ENCODE data around the gene HLA-DRB1.
"Not testable (repeated sequence)": the region's sequence is repeated elsewhere in the genome, so short reads cannot be mapped to it uniquely, and the experiment has no call there.

Gene HLA-DRB1

DNA sequence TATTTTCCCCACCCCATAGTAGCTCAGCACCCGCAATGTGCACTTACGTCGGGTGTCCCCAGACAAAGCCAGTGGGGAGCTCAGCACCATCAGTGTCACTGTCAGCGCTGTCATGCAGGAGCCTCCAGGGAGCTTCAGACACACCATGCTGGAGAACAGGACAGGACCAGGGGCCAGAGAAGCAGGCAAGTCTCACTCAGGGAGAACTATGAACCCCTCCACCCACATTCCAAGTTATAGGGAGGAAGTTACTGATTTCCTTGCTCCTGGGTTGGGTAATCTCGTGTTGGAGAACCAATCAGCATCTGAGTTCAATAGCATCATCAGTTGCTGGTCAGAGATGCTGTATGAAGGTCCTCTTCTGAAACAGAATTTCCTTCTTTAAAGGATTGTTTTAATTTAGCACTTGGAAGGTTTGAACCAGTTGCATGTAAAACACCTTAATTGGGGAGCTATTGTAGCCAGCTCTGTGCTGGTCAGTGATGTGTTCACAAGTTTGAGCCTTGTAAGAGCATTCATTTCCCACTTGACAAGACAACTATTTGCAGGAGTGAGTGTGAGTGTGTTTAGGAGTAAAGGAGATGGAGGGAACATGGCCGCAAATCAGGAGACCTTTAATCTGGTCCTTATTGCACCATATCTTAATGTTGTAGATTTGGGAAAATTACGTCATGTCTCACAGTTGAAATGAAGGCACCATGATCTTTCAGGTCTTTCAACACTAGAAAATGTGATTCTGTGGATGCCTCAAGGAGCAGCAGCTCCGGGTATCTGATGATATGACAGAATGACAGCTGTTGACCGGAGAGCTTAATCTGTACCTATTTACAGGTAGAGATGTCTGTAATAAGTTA lies at the start of gene HLA-DRB1:
HLA-DRB1 (minus strand) TSS at position 253 of the 854 bp plus-strand sequence; CDS start at position 147, 106 bp downstream.
- DNase-seq = no peak

DNA sequence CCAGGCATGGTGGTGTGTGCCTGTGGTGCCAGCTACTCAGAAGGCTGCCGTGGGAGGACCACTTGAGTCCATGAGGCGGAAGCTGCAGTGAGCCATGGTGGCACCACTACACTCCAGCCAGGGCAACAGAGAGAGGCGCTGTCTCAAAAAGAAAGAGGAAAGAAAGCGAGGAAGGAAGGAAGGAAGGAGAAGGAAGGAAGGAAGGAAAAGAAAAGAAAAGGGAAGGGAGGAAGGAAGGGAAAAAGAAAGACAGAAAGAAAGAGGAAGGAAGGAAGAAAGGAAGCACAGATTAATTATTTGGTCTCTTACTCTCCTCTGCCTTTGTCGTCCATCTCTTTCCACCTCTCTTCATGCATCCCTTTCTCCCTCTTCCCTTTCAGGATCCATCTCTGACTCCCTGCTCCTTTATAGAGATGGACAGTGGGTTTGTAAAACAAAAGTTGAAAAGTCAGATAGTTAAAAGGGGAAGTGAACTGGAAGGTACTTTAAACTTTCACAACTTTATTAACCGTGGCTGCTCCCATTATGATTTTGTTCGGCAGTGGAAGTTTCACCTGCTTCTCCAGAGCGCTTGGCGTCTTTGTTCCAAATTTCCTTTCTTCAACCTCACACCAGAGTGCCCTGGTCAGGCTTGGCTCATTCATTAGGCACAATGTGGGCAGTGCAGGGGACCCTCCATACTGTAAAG lies 49.0 kb upstream of the HLA-DRB1 start:
- DNase-seq = no peak

DNA sequence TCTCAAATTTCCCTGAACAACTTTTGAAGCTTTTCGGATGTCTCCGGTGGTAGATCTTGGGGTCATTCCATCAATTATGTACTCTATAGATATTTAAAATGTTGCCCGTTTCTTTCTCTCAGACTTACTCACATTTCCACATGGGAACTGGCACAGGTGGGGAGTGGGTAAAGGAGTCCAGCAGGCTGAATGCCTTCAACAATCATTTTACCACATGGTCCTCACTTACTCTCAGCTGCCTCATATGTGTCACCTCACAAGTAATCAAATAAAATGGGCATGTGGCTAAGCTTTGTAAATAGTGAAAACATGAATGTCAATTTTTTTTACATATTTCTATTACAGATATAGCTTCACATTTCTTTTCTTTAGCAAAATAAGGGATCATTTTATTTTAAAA lies 48.2 kb upstream of the HLA-DRB1 start:
- DNase-seq = no peak

- DNase-seq = no peak
These were observed 47.7 kb upstream of the HLA-DRB1 start, which contains the start of gene HLA-DQA1 for GRCh38 chr6:32637219-32637880. Gene HLA-DQA1 (plus strand): TSS chr6:32637406. CDS start chr6:32637459, 53 bp downstream.

DNA sequence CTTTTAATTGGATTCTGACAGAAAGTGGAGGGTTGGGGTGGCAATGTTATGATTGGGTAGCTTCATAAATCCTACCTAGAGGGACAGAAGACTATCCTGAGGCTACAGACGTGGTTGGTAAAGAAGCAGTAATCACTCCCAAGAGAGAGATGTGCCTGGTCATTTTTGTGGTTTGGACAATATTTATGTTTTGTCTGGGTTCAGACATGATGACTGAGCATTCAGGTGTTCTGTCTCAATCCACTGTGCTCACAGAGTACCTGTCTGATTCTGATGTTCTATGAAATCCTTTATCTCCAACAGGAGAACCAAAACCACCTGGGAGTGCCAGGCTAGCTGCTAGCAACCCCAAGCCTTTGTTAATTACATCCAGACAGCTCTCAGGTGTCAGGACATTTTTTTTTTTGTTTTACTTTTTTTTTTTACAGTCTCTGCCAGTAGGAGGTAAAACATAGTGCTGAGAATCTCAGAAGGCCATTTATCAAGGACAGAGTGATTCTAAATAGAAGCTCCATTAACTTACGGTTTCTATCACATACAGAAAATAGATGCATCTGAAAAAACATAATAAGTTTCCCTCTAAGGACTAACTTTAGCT lies 46.0 kb upstream of the HLA-DRB1 start:
- no peak for DNase-seq

- DNase-seq = not testable (repeated sequence)
These were observed 40.1 kb upstream of the HLA-DRB1 start for GRCh38 chr6:32629793-32630192.

- no peak for DNase-seq
These were observed 38.2 kb upstream of the HLA-DRB1 start for GRCh38 chr6:32627831-32628230.

DNA sequence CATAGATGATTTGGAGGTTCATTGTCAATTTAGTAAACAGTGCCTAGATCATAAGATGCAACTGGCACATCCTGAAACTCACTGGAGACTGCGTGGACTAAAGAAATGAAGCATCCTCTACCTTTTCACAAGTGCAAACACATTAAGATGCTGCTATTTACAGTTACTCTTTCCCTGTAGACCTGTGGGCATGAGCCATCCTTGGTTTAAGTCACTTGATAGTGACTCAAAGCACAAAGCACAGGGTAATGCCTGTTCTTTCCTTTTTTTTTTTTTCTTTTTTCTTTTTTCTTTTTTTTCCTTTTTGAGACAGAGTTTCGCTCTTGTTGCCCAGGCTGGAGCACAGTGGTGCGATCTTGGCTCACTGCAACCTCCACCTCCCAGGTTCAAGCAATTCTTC lies 37.6 kb upstream of the HLA-DRB1 start:
- DNase-seq = no peak

- no peak for DNase-seq
These were observed 35.5 kb upstream of the HLA-DRB1 start for GRCh38 chr6:32625137-32625536.

- no peak for DNase-seq
These were observed 34.9 kb upstream of the HLA-DRB1 start for GRCh38 chr6:32624565-32624964.

DNA sequence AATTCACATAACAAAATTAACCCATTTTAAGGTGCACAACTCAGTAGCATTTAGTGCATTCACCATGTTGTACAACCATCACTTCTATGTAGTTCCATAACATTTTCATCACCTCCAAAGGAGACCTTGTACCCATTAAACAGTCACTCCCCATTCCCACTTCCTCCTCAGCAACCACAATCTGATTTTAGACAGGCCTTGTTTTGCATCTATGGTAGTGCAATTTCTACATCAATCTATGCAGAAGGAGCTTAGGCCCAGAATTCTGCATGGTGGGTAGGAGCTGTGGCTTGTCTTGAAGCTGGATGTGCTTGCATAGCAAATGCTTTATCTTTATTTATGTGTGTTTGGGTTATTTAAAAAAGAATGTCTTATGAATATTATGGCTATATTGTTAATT lies 34.0 kb upstream of the HLA-DRB1 start:
- DNase-seq = no peak

GRCh38 chr6:32622545-32623401 lies 33.1 kb upstream of the HLA-DRB1 start:
- DNase-seq = no peak

- no peak for DNase-seq
These were observed 31.7 kb upstream of the HLA-DRB1 start for GRCh38 chr6:32621372-32621771.

- no peak for DNase-seq
These were observed 28.1 kb upstream of the HLA-DRB1 start for GRCh38 chr6:32617751-32618150.

GRCh38 chr6:32615885-32616532 lies 26.4 kb upstream of the HLA-DRB1 start:
- DNase-seq = no peak

GRCh38 chr6:32614366-32615081 lies 24.9 kb upstream of the HLA-DRB1 start:
- no peak for DNase-seq

GRCh38 chr6:32613475-32613874 lies 23.8 kb upstream of the HLA-DRB1 start:
- no peak for DNase-seq

DNA sequence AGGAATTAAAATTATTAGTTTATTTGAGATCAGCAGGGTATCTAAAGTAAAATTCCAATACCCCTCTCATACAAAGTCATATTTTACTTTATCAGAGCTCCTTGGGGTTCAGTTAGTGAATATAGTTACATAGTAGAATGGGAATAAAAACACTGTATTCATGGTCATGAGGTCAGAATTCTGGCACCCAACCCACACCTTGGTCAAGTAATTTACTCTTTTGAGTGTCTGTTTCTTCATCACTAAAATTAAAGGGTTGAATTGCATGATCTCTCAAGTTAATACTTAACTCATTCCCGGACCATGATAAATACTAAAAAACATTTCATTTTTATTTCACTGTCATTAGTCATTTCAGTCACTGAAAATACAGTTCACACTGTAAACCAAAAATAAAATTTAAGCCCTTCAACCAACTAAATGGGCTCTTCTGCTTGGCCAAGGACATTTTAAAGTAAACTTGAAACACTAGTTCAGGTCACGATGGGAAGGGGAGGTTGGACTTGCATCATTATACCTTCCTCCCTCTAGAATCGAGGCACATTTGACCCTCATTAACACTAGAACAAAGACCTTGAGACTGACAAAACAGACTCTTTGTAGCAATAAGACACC lies 21.1 kb upstream of the HLA-DRB1 start:
- DNase-seq = no peak

DNA sequence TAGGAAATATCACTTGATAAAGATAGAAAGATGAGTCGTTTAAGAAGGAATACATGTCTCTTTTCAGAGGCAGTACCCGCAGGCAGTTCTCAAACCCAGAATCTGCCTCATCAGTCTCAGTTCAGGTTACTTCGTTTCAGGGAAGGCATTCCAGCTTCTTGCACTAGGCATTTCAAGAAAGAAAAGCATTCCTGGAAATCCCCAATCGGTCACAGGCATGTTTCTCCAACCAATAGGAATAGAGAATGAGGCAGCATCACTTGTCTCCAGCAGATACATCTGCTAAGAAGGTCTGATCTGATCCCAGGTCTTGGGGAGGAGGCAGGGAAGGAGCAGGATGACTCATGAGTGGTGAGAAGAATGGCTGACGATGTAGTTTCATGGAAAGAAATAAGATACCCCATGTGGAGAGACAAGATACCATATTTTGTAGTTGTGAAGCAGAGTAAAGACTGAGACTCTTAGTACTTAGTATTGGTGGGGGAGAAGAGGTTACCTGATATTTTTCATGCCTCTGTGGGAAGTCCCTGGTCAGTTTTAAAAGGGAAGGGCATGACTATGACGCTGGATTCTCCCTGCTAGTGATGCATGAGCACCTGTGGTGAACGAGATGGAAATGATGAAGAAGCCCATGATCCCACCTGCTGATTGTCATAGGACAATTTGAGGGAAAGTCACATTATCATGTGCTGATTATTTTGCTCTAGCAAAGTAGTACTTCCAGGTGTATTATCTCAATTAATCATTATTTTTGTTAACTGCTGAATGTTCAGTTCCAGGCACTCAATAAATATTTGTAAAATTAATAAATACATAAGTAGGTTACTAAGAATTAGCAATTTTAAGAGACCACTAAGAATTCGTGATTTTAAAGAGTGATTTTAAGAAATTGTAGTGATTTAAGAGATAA lies 20.3 kb upstream of the HLA-DRB1 start:
- DNase-seq = no peak

DNA sequence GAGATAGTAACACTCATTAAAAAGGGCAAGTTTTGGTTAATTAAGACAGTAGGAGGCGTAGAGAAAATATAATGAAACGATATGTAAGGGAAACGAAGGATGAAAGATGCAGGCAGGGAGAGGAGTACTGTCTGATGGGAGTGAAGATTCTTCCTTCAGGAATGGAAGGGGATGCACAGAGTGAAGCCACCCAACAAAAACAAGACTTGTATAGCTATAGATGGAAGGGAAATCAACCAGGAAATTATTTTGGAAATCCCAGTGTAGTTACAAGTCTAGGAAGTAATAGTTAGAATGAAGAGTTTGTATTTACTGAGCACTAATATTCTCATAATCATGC lies 19.7 kb upstream of the HLA-DRB1 start:
- DNase-seq = no peak
